Activated CD8-positive, alpha-beta memory T cell treated with anti-CD3 and anti-CD28 coated beads, Interleukin-2, amount 10 ng/mL, durations not matched to agents 7 days and 5 days (primary cell): ENCODE measurements around the gene ZDHHC4. TPM values are rescaled to one million over a fixed set of nuclear protein-coding genes. Genes with fewer than 3 reads are reported as not detected.

Experiments used
- ATAC-seq: fragments of 150-1000 bp; cut with Tn5 transposase; one replicate; pipeline ENCODE4 v1.10.0; 2021; ENCODE audit warnings: moderate library complexity
- CTCF ChIA-PET: fragments of 350-600 bp; sonication (Branson Sonifier 250); formaldehyde crosslinking; loops from one replicate; lab custom pipeline; 2021; ENCODE audit warnings: antibody characterized with exemption; lab: Charles Lee
- DNase-seq: peaks from one replicate; pipeline ENCODE4 v3.0.0-alpha.2; 2020
- H3K27ac Mint-ChIP-seq: one replicate; pipeline ENCODE4 v1.8.0; 2021; ENCODE audit warnings: mild to moderate bottlenecking, mixed read lengths
- H3K27me3 Mint-ChIP-seq: one replicate; pipeline ENCODE4 v1.8.0; 2021; ENCODE audit warnings: mixed read lengths
- H3K36me3 Mint-ChIP-seq: one replicate; pipeline ENCODE4 v1.8.0; 2021; ENCODE audit warnings: mild to moderate bottlenecking, mixed read lengths
- H3K4me1 Mint-ChIP-seq: one replicate; pipeline ENCODE4 v1.8.0; 2021; ENCODE audit warnings: mixed read lengths
- H3K4me3 Mint-ChIP-seq: one replicate; pipeline ENCODE4 v1.8.0; 2021; ENCODE audit warnings: mild to moderate bottlenecking, moderate library complexity, mixed read lengths
- H3K9me3 Mint-ChIP-seq: one replicate; pipeline ENCODE4 v1.8.0; 2022; ENCODE audit warnings: low read depth, mixed read lengths
- total RNA-seq, 2 experiments: library from RNA; stranded (reverse); gene quantifications; one replicate each; pipeline ENCODE4 v1.2.3, GENCODE V29; 2021

The ZDHHC4 gene
- total RNA-seq, 2 experiments from 2014 or later, result 30.1 to 33.2 TPM

DNA sequence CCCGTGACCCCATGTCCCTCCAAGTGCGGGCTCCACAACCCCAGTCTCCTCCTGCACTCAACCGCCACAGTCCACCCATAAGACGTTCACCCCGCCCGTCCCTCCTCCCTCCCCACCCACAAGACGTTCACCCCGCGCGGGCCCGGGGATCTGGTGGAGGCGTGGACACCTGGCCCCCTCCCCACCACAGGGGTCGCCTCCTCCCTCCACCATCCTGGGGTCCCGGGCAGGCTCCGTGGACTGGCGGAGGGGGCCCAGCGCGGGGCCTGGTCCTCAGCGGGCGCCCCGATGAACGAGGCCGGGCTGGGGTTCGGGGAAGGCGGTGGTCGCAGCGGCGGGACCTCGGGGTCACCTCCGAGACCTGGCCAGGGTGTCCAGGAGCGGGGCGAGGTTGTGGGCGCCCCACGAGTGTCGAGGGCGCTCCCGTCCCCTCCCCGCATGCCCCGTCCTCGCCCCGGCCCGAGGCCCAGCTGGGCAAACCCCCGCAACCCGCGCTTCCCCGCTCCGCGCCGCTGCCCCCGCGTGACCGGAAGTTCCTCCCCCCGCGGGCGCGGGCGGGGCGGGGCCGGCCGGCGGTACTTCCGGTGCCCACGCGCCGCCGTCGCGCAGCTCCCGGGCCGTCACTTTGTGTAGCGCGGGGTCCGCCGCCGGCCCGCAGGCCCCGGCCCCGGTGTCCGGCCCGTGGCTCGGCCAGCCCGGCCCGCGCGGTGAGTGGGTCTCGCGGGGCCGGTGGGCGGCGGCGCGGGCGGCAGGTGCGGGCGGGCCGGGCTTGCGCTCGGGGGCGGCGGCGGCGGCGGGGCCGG, 59.7 kb downstream of the ZDHHC4 start, which contains the start of gene ZNF316:
Gene ZNF316 (plus strand): TSS at position 578 of the 803 bp plus-strand sequence. CDS start 5,092 bp downstream, outside the sequence.
- peak; percentile 80 for ATAC-seq
- CTCF ChIA-PET, result interaction anchor here (0.6 to 1.3 kb wide), 4 partner anchors 9 to 79 kb away, joined by 3 to 5 read pairs (median 3); no protein-coding TSS in a partner anchor

DNA sequence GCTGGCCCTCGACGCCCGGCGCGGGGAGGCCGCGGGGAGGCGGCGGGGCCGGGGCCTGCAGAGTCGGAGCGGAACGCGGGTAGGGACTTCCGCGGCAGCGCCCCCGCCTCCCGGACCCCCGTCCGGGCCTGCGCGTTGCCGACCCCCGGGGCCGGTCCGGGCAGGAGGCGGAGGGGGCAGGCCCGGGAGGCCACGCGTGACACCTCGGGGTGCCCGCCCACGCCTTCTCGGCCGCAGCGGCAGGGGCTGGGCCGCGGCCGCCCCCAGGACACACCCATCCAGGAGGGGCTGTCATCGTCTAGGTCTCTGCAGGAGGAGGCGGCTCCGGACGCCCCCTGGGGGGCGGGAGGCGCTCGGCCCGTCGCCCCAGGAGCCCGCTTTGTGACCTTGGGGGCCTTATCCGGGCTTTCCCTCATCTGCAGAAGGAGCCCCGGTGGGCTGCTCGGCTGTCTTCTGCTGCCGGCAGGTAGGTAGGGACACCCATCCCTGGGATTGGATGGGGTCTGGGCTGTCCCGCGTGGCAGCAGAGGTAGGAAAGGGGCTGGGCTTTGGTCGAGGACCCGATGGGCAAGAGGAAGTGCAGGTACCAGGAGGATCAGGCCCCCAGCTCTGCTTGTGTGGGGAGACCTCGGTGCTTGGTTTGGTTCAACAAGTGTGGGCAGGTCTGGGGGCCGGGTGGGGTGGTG, 60.4 kb downstream of the ZDHHC4 start:
- Mint-ChIP-seq H3K4me3 (peak overlapping the region; percentile 76), H3K36me3 (peaks cover 33% of the 10 kb centered on the region), H3K27me3 (no peaks in the 10 kb centered on the region), H3K27ac (peak overlapping the region; percentile 81), H3K4me1 (peaks cover 29% of the 10 kb centered on the region), H3K9me3 (no peaks in the 10 kb centered on the region)
- CTCF ChIA-PET, result interaction anchor here (1.1 to 2.2 kb wide), 2 partner anchors 17 to 27 kb away, joined by 3 to 6 read pairs; no protein-coding TSS in a partner anchor
- ATAC-seq (peak; percentile 85), DNase-seq (peak; percentile 75)

More for the DNA sequence above, 59.7 kb downstream of the ZDHHC4 start, which contains the start of gene ZNF316:
- no peaks in the 10 kb centered on the region for H3K9me3 Mint-ChIP-seq
- peak within 1 kb of the TSS; percentile 76 for H3K4me3 Mint-ChIP-seq
- H3K27ac Mint-ChIP-seq, result peak within 1 kb of the TSS; percentile 81
- peaks cover 25% of the 10 kb centered on the region for H3K36me3 Mint-ChIP-seq
- H3K4me1 Mint-ChIP-seq, result peaks cover 29% of the 10 kb centered on the region
- H3K27me3 Mint-ChIP-seq, result no peaks in the 10 kb centered on the region
- DNase-seq, result peak; percentile 61

Other genes starting within 250 kb of the ZDHHC4 start
- 10 to 100 TPM in 1 of 2 experiments, 1 to 10 TPM in 1; 9.9 to 10.7 TPM for gene FAM220A, start 228.5 kb upstream of the ZDHHC4 start, total RNA-seq
- 100 to 1,000 TPM; 157 to 174 TPM for gene RAC1, start 202.9 kb upstream of the ZDHHC4 start, total RNA-seq
- gene DAGLB, start 129.5 kb upstream of the ZDHHC4 start, total RNA-seq, result 10 to 100 TPM; 21.6 to 22.2 TPM
- 10 to 100 TPM; 56.2 to 66.0 TPM for gene KDELR2, start 93.3 kb upstream of the ZDHHC4 start, total RNA-seq
- gene GRID2IP, start 26.0 kb upstream of the ZDHHC4 start, total RNA-seq, result under 1 TPM; 0.14 to 0.26 TPM
- 10 to 100 TPM; 40.4 to 42.4 TPM for gene INTS15, start 12.6 kb downstream of the ZDHHC4 start, total RNA-seq
- 1 to 10 TPM in 1 of 2 experiments, under 1 TPM in 1; 0.63 to 1.3 TPM for gene ZNF853, start 38.2 kb downstream of the ZDHHC4 start, total RNA-seq
- gene ZNF316, start 59.9 kb downstream of the ZDHHC4 start, total RNA-seq, result 10 to 100 TPM; 29.2 to 32.2 TPM
- 10 to 100 TPM; 17.3 to 25.1 TPM for gene ZNF12, start 129.5 kb downstream of the ZDHHC4 start, total RNA-seq
- gene RSPH10B2, start 176.6 kb downstream of the ZDHHC4 start, total RNA-seq, result 1 to 10 TPM; 1.0 to 1.2 TPM
- 10 to 100 TPM; 61.2 to 67.9 TPM for gene CCZ1B, start 248.8 kb downstream of the ZDHHC4 start, total RNA-seq